ENCODE measurements around the gene GATA5.

GATA5 gene

DNA sequence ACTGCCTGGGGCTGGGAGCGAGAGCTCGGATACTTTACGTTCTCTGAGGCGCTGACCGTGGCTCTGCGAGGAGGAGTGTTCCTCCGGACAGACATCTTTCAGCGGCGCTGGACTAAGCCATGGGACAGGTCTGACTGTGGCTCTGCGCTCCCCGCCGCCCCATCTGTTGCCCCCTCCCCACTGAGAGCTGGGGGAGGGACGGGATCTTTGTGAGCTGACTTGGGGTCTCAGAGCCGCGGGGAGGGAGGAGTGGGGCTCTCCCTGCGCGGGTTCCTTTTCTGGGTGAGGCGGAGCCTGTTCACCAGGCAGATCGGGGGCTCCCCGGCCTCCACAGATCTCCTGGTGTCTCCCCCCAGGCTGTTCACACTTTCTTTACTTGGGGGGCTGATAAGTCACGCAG lies 11.3 kb upstream of the GATA5 start:
- DNase-seq (ENCODE audit: low spot score): no peak

DNA sequence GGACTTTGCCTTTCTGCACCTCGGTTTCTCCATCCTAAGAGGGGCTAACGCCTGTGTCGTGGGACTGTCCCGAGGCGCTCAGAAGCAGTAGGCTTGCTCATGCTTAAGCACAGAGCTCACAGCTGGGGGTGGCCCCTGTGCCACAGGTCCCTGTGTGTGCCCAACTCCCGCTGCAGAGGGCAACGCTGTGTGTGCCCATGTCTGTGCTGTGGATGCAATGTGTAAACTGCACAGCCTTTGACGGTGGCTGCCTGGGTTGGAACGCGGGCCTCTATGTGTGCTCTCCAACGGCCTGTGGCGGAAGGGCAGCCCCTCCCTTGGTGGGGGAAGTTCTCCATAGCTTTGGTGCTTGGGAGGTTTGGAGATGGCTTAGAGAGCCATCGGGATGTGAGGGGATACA lies 10.7 kb upstream of the GATA5 start:
- no peak for DNase-seq (ENCODE audit: low spot score)

DNA sequence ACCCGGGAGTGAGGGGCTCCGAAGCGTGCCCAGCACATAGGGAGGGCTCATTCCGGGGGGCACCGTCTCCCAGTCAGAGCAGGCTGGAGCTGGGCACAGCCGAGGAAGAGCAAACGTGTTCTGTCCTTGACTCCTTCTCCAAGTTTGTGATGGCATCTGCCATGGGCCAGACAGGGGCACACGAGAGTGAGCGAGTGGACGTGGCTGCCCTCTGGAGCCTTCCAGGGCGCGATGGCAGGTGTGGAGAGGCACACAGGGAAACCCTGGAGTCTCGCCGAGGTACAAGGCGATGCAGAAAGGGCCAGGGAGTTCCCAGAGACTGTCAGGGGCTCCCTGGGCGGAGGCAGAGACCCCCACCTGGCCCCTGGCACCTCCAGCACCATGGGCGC lies 9.9 kb upstream of the GATA5 start:
- no peak for DNase-seq (ENCODE audit: low spot score)

DNA sequence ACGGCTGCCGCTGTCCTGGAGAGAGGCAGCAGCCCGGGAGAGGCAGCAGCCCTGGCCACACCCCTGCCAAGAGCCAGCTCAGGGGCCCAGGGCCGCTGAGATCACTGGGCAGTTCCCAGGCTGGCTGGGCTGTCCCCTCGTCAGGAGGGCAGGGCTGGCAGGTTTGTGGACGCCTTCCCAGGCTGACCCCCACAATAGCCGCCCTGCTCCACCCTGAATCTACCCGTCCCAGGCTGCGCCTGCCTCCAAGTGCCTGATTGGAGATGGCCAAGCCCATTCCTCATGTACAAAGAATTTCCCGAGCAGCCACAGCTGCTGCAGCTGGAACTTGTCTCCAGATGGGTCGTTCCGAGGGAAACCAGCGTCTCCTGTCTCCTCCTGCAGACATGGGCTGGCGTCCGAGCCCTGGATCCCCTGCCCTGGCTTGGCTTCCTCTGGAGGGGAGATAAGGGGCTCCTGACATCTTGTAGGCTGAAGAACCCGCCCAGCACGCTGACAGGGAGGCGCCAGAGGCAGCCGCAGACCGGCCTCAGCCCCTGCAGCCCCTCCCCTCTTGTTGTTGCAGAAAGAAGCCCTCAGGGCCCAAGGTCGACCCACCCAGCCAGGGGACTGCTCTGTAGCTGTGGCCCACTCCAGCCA lies 9.4 kb upstream of the GATA5 start:
- peak; percentile 42 for DNase-seq (ENCODE audit: low spot score)

DNA sequence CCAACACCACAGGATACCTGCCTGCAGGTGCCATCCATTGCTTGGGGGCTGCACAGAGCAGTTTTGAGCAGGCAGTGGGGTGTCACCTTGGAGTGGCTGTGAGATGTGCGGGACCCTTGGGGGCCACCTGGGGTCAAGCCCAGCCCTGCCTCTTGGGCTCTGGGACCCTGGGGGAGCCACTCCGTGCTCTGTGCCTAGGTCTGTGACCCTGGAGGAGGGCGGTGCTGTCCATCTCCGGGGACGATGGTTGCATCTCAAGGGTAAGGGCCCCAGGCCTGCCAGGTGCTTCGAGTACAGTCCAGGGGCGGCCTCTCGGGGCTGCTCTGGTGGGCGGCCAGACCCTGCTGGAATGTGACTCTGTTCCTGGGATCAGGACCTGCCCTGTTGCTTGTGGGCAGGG lies 8.7 kb upstream of the GATA5 start:
- no peak for DNase-seq (ENCODE audit: low spot score)

DNA sequence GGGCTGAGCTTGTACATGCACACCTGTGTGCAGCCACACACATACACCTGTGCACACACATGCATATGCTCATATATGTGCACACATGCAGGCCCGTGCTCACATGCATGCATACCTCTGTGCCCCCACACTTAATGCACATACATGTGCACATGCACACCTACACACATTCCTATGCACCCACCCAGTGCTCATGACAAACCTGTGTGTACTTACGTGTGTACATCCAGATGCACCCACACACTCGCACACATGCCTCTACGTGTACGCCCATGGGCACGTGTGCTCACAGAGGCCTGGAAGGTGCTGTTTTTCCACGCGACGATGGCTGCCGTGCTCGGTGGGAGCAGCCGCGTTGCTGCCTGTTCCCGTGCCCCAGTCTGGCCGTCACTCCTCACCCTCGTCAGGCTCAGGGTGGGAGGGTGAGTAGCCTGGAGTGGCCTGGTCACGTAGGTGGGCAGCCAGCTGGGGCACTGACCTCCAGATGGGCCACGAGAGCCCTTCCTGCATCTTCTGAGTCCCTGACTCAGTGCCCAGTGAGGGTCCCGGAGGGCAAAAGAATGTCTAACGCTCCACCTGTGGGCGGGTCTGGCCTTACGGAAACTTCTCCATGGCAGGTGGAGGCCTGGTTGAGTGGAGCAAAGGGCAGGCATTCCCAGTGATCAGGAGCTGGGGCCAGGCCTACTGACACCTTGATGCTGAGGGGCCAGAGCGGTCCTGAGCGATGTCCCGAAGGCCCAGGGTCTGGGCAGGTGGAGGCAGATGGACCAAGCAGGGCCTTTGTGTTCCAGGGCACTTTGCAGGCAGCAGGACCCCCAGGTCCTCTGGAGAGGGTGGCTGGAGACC lies 8.0 kb upstream of the GATA5 start:
- no peak for DNase-seq (ENCODE audit: low spot score)

DNA sequence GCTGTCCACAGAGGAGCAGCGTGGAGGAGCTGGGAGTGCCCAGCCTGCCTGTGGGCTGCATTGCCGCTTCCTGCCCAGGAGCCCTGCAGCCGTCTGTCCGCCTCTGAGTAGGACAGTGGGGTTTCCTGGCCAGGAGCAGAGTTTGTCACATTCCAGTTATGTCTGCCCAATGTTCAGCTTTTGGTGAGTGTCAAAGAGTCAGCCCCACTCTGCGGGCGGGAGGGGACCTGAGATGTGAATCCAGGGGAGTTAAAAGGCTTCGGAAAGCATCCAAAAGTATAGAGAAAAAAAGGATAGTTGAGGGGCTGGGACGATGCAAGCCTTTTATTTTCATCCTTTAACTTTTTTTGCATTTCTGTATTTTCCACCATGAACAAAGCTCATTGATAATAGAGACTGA lies 7.2 kb upstream of the GATA5 start:
- no peak for DNase-seq (ENCODE audit: low spot score)

DNA sequence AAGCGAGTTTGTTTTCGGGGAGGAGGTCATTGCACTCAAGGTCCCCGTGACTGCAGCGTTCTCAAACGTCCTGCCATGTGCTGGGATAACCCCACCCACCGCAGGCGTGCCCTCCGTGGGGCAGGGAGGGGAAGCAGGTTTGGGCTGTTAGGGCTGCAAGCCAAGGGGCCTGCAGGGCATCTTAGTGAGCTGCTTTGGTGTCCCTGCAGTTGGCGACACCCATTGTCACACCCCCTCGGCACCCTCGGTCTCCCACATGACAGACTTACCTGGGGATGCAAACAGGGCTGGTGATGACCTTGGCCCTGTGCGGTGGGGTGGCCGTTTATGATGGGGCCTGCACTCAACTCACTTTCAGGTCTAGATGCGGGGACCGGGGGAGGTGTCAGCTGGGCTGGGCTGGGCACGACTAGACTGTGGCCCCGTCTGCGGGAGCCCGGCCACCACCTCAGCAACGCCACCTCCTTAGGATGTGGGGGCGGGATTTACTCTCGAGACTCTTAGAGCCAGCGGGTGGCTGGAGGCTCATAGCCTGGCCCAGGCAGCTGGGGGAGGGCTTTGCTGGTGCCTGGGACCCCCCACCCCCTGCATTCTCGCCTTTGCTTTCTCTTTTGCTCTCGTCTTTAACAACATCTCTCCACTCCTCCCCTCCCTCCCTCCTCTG lies 6.5 kb upstream of the GATA5 start:
- no peak for DNase-seq (ENCODE audit: low spot score)

DNA sequence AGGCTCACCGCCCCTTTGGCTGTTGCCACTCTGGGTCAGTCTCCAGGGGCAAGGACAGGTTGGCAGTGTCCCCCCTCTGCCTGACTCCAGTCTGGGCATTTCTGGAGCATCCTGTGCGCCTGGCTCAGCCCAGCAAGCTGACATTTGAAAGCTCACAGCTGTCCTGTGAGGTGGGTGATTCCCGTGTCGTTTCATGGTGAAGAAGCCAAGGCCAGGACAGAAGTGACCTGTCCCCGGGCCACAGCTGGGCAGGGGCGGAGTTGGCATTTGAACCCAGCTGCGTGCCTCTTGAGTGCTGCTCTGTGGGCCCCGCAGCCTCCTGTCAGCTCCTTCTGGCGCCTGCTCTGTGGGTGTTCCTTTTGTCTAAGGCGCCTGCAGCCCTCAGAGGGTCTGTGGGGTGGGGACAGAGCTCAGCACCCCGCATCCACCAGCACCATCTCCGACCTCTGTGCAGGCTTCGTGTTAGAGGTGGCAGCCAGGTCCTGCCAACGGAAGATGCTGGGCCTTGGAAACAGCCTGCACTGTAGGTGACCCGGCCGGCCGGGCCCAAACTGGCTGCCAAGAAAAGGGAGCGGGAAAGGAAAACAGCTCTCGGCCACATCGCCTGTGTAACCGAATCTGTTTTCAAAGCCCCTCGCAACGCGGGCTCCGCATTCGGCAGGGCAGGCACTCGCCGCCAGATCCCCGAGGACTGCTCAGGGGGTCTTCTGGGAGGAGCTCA lies 5.8 kb upstream of the GATA5 start:
- DNase-seq (ENCODE audit: low spot score): no peak

DNA sequence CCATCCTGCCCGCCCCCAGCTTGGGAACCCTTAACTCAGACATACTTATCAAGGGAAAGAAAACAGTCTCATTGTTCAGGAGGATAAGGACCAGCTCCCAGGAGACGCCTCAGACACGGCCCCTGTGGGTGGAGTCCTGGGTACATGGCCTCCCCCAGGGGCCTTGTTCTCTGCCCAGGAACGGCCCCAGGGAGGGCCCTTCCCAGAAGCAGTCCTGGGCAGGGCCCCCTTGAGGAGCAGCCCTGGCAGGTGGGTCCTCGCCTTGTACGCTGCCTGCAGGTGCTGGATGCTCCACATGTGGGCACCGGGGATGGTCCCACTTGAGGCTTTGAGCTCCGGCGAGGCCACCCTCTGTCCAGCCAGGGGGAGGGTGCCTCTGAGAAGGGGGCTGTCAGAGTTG lies 4.5 kb upstream of the GATA5 start:
- DNase-seq (ENCODE audit: low spot score): no peak

DNA sequence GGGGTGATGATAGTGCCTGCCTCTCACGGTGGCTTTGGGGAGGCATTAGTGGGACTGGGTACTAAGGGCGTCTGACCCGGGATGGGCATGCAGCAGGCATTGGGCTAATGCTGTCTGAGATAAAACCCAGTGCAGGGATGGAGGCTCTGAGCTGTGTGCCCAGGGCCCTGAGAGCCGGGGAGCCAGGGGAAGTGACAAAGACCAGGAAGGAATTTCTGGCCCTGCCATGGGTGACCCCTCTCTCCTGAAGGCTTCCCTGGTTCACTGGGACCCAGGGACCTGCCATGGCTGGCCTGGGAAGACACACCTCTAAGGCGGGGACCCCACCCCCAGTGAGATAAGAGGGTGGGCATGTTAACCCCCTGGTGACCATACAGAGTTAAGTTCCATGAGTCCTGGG lies 3.9 kb upstream of the GATA5 start:
- DNase-seq (ENCODE audit: low spot score): no peak

DNA sequence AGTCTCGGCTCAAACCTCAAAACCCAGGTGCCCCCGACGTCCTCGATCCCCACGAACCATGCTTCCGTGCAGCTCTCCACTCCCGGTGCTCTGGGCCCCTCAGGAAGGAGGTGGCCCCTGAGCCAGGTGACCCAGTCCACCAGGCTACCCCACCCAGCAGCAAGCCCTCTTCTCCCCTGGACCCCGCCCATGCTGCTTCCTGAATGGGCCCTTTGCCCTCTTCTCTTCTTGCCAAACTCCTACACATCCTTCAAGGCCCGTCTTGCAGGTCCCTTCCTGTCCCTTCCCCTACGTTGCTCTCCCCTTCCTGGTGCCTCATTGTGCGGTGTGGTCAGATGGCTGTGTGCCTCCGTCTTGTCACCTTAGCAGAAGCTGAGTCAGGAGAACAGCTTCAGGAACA lies 3.4 kb upstream of the GATA5 start:
- DNase-seq (ENCODE audit: low spot score): no peak

DNA sequence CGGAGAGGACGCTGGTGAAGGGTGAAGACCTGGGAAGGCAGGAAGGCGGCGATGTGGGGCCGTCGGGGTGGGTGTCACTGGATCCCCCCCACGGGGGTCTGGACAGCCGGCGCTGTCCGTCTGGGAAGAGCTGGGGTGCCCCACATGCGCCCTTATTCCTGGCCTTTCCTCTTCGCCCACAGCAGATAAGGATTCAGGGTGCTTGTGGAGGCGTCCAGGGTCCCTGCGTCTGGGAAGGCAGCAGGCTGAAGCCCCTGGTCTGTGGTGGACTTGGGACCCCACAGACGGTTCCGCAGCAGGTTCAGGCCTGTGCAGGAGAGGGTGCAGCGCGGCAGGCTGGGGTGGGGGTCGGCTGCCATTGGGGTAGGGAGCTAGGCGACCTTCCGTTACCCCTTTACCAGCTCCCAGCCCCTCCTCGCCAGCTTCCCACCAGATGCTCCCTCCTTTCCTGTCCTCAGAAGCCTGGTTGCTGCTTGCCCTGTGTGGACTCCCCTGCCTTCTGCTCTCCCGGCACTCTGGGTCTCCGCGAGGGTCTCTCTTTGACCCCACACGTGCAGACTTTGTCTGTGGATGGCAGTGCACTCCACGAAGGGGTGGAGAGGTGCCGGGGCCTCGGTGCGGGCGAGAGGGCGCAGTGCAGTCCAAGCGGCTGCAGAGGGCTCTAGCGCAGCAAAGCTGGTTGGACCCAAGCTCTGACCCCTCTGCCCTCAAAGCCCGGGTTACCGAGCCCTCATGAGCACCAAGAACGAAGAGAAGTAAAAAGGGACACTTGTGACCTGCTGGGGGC lies 2.1 kb upstream of the GATA5 start:
- no peak for DNase-seq (ENCODE audit: low spot score)

DNA sequence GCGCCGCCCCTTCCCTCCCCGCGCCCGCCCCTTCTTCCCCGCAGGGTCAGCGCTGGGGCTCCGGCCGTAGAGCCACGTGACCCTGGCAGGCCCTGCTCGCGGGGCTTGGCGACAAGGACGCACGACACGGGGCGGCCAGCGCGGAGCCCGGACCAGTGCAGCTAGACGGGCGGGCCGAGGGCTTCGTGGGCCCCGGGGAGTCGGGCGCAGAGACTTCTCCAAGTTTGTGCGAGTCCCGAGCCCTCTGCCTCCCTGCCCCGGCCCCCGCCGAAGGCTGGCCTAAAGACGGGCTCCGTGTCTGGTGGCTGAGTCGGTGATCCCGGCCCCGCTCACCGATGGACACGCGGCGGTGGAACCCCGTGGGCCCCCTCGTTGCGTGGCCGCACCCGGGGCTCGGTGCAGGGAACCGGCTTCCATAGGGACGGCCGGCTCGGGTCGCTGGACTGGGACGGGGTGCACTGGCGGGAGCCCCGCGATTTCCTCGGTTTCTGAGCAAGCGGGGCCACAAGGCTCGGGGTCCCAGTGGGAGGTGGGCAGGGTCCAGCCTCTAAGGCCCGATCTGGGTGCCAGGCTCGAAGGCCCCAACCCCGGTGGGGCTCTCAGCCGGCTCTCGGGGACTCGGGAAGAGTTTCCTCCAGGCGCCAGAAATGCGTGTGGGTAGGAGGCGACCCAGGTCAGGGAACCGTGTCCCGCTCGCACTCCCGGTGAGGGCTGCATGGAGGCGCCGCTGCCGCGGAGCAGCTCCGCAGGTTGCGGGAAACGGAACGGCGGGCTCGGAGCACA lies 452 bp upstream of the GATA5 start:
- DNase-seq (ENCODE audit: low spot score): no peak

DNA sequence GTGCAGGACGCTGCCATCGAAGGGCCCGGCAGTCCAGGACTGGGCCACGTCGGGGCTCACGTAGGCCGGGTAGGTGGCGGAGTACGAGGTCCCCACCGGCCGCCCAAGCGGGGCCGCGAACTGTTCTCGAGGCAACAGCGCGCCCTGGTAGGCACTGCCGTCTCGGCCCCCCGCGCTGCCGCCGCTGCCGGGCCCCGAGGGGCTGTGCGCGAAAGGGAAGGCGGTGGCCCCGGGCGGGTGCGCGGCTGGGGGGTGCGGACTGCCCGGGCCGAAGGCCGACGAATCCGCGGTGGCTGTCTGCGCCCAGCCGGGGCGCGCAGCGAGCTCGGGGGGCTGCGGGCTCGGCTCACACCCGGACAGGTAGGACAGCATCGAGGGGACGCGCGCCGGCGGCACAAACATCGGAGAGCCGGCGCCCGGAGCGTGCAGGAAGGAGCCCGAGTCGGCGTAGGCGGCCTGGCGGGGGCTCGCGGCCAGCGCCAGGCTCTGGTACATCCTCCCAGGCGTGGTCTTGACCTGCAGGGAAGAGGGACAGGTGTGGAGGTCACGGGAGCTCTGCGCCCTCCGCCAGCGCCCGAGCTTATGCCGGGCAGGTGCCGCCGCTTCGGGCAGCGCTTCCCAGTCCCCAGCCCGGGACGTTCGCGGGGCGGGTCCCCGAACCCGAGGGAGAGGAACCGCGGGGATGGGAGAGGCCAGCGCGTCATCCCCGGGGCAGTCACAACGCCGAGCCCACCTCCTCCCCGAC lies 596 bp downstream of the GATA5 start:
- no peak for DNase-seq (ENCODE audit: low spot score)

DNA sequence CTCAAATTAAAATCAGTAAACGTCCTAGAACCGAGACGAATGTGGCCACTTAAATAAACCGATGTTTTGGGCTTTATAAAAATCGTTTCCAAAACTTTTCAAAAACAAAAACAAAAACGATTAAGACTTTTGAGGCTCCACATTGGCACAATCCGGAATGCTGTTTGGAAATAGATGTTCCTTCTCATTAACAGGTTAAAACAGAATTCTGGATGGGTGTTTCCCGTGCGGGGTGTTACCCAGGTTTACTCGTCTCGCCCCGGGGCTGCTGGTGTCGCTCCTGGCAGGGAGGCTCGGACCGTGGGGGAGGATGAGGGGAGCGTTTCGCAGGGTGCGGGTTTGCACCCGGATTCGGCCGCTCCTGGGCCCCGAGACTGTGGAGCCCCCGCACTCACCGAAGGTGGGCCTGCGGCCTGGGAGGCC lies 1.2 kb downstream of the GATA5 start:
- DNase-seq (ENCODE audit: low spot score): no peak

DNA sequence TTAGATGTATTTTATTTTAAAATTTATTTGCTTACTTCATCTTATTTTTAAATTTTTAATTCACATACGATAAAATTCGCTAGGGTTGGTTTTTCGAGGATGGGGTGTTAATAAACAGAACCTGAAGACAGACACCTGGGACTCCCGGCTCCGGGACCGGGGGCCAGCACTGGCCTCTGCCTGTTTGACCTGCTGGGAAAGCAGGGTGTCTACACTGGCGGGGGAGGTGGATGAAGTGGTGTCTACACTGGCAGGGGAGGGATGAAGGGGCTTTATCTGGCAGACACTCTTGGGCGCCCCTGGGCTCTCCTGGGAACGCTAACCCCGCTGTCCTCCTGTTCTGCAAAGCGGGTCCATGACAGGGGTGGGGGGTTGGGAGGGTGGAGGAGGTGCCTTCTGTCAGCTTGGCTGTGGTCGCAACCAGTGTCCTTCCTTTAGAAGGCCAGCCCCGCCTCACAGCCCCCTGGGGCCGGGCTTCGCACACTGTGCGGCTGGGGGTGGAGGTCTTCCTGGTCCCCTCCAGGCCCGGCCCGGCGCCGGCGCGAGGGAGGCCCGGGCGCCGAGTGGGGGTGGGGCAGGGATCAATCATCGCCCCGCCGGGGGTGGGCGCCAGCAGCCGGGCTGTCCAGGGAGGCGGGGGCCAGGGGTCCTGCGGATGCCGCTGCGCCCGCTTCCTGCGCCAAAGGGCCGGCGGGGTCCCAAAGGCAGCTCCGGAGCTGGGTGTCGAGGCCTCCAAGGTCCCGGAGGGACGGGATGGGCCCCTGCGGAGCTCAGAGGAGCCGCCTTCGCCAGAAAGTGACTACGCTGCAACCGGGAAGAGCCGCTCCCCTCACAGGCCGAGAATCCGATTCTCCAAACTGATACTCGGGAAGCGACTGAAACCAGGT lies 1.8 kb downstream of the GATA5 start:
- DNase-seq (ENCODE audit: low spot score): no peak

DNA sequence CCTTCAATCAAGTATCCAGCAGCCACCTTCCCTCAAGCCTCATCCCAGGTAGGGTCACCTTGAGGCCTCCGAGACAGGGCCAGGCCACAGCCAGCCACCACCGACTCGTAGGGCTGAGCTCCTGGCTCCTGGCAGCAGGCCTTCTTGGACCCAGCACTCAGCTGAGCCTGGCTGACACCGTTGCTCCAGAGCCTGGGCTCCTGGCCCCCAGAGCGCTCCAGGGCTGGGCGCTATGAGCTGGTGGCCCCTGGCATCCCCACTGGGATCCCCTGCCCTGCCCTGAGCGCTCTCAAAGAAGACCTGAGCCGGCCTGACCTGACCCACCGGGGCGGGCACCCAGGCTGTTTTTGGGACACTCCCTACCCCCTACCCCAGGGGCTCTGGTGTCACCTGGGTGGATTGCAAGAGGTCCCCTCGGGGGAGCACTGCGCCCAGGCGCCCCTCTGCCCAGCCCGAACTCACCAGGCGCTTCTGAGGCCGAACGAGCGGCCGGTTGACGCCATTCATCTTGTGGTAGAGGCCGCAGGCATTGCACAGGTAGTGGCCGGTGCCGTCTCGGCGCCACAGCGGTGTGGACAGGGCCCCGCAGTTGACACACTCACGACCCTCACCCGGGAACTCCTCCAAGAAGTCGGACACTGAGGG lies 2.7 kb downstream of the GATA5 start:
- DNase-seq (ENCODE audit: low spot score): no peak

Data from GM03348 (cell line).